ENCODE results near the gene KRTAP1-5.

- TF ChIP-seq EP300 (IDR thresholded peaks at IDR 0.05; ENCODE audit: borderline replicate concordance in 1 of 2, low read depth in 1 of 2, low read length in 1 of 2), result no peak
- no peak for TF ChIP-seq PBX3 (IDR thresholded peaks at IDR 0.05)
- no peak for TF ChIP-seq GABPA (IDR thresholded peaks at IDR 0.05; ENCODE audit: low read depth)
- TF ChIP-seq CTCF (IDR thresholded peaks at IDR 0.05), result no peak
- no peak for TF ChIP-seq RAD21 (IDR thresholded peaks at IDR 0.05; ENCODE audit: low read length)
- no peak for TF ChIP-seq USF2 (IDR thresholded peaks at IDR 0.05; ENCODE audit: borderline replicate concordance, low read depth, low read length)
- TF ChIP-seq IRF3 (IDR thresholded peaks at IDR 0.05; ENCODE audit: low read depth, low read length), result no peak
These were observed 24.2 kb downstream of the KRTAP1-5 start for GRCh38 chr17:41002814-41003213.

All from SK-N-SH (cell line).